ENCODE results near the gene FMN1. TPM values are rescaled to one million over a fixed set of nuclear protein-coding genes. Genes with fewer than 3 reads are reported as not detected.

FMN1 gene
- total and polyA plus RNA-seq, 2 donors from 2014 or later: 0.71 to 44.8 TPM

DNA sequence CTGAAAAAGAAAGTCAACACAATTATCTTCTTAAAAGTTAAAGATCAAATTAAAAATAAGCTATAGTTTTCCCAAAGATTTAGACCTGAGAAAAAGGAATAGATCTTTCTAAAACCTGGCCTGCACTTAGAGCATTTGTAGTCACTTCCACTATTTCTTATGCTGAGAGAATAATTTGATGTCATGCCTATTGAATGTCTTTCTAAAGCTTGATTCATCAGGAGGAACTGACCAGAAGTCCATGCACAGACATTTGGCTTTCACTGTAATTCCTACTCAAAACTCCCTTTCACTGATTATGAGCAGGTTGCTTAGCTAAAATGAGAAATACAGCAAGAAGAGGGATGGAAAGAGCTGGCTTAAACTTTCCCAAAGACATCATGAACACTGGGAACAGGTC lies 472.4 kb downstream of the FMN1 start:
- TF ChIP-seq, protein P1, sequence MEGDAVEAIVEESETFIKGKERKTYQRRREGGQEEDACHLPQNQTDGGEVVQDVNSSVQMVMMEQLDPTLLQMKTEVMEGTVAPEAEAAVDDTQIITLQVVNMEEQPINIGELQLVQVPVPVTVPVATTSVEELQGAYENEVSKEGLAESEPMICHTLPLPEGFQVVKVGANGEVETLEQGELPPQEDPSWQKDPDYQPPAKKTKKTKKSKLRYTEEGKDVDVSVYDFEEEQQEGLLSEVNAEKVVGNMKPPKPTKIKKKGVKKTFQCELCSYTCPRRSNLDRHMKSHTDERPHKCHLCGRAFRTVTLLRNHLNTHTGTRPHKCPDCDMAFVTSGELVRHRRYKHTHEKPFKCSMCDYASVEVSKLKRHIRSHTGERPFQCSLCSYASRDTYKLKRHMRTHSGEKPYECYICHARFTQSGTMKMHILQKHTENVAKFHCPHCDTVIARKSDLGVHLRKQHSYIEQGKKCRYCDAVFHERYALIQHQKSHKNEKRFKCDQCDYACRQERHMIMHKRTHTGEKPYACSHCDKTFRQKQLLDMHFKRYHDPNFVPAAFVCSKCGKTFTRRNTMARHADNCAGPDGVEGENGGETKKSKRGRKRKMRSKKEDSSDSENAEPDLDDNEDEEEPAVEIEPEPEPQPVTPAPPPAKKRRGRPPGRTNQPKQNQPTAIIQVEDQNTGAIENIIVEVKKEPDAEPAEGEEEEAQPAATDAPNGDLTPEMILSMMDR (IDR thresholded peaks at IDR 0.05; ENCODE audit: borderline replicate concordance, extremely low read depth, insufficient read depth): no peak
- no peak for DNase-seq
- H3K36me3 ChIP-seq (ENCODE audit: control insufficient read depth in 2 of 3, insufficient read depth in 3 of 3, low read length in 3 of 3): no peaks in the 10 kb centered on the region
- H3K9ac ChIP-seq (ENCODE audit: low read length in 3 of 3): no peak overlapping the region
- FAIRE-seq: no peak
- intact Hi-C loops (cut with DNase I): no loop called here
- H3K27me3 ChIP-seq (ENCODE audit: control insufficient read depth, insufficient read depth, low read length): peaks cover 20% of the 10 kb centered on the region
- H3K9me3 ChIP-seq (ENCODE audit: control insufficient read depth in 2 of 3, insufficient read depth in 1 of 3, low read length in 3 of 3): no peaks in the 10 kb centered on the region
- peaks cover 0 to 6% (median 0%) of the 10 kb centered on the region in 3 donors for H3K4me1 ChIP-seq (ENCODE audit: control insufficient read depth in 2 of 3, insufficient read depth in 2 of 3, low read depth in 1 of 3, low read length in 3 of 3)
- H3K4me3 ChIP-seq (ENCODE audit: low read length in 3 of 3): no peak overlapping the region
- no peak overlapping the region for H3K27ac ChIP-seq (ENCODE audit: low read depth in 2 of 2, low read length in 2 of 2)

DNA sequence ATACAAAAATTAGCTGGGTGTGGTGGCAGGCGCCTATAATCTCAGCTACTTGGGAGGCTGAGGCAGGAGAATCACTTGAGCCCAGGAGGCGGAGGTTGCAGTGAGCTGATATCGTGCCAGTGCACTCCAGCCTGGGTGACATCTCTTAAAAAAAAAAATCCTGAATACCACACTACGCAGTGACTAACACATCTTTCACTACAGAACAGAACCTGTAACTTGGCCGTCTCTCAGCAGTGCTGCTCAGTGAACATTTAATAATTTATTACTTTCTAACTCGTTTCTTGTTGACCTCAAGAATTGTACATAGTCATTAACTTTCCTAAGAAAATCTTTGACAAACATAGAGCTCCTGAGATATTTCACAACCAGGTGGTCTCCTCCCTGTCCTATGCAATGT lies 472.9 kb downstream of the FMN1 start:
- FAIRE-seq (no peak), DNase-seq (no peak)
- no peak overlapping the region for H3K4me3 ChIP-seq (ENCODE audit: low read length in 3 of 3)
- peaks cover 25% of the 10 kb centered on the region for H3K27me3 ChIP-seq (ENCODE audit: control insufficient read depth, insufficient read depth, low read length)
- H3K27ac ChIP-seq (ENCODE audit: low read depth in 2 of 2, low read length in 2 of 2): no peak overlapping the region
- no peaks in the 10 kb centered on the region for H3K9me3 ChIP-seq (ENCODE audit: control insufficient read depth in 2 of 3, insufficient read depth in 1 of 3, low read length in 3 of 3)
- TF ChIP-seq, protein P1 (IDR thresholded peaks at IDR 0.05; ENCODE audit: borderline replicate concordance, extremely low read depth, insufficient read depth): no peak
- H3K36me3 ChIP-seq (ENCODE audit: control insufficient read depth in 2 of 3, insufficient read depth in 3 of 3, low read length in 3 of 3): no peaks in the 10 kb centered on the region
- peaks cover 0 to 6% (median 0%) of the 10 kb centered on the region in 3 donors for H3K4me1 ChIP-seq (ENCODE audit: control insufficient read depth in 2 of 3, insufficient read depth in 2 of 3, low read depth in 1 of 3, low read length in 3 of 3)
- intact Hi-C loops (cut with DNase I): no loop called here
- no peak overlapping the region for H3K9ac ChIP-seq (ENCODE audit: low read length in 3 of 3)

DNA sequence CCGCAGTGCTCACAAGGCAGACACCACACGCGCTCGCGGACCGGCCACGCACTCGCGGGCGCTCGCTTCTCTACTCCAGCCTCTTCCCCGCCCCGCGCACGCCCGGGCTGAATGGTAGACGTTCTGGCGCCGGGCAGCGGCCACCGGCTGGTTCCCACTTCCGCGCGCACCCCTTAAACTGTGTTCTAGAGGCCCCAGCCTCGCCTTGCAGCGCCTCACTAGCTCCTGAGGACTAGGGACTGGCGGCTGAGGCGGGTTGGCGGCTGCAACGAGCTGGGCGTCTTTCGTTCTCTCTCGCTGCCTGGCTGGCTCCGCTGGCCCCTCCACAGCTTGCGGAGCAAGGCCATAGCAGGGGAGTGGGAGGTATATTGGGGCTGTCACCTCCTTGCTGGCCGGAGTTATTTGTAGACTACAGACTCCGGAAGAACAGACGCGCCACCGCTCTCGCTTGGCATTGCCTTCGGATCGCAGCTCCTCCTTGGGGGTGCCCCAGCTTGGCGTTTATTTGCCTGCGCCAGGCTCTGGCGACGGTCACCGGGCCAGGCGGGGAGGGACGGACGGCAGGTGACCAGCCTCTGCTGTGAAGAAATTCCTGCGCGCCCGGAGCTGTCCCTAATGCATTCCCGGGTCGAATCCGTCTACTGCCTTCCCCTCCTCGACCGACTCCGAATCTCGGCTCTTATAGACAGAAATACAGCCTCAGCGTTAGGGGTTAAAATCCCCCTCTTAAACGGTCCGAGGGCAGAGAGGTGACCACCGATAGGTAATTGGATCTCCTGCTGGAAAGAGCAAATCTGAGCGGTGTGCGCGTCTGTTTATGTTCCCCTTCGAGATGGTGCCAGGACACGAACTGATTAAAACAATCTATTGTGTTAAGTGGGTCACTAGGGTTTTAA lies 475.4 kb downstream of the FMN1 start:
- no peak overlapping the region for H3K9ac ChIP-seq (ENCODE audit: low read length in 3 of 3)
- FAIRE-seq (no peak), DNase-seq (peak; percentile 40 to 68 (median 57))
- peaks cover 0 to 6% (median 0%) of the 10 kb centered on the region in 3 donors for H3K4me1 ChIP-seq (ENCODE audit: control insufficient read depth in 2 of 3, insufficient read depth in 2 of 3, low read depth in 1 of 3, low read length in 3 of 3)
- no peak overlapping the region for H3K27ac ChIP-seq (ENCODE audit: low read depth in 2 of 2, low read length in 2 of 2)
- no peak overlapping the region for H3K4me3 ChIP-seq (ENCODE audit: low read length in 3 of 3)
- intact Hi-C loops (cut with DNase I): no loop called here
- H3K9me3 ChIP-seq (ENCODE audit: control insufficient read depth in 2 of 3, insufficient read depth in 1 of 3, low read length in 3 of 3): no peaks in the 10 kb centered on the region
- no peaks in the 10 kb centered on the region for H3K36me3 ChIP-seq (ENCODE audit: control insufficient read depth in 2 of 3, insufficient read depth in 3 of 3, low read length in 3 of 3)
- peaks cover 48% of the 10 kb centered on the region for H3K27me3 ChIP-seq (ENCODE audit: control insufficient read depth, insufficient read depth, low read length)
- TF ChIP-seq, protein P1 (IDR thresholded peaks at IDR 0.05; ENCODE audit: borderline replicate concordance, extremely low read depth, insufficient read depth): no peak
